ENCODE measurements around the gene LRRK2.

LRRK2 gene

GRCh38 chr12:40224439-40225291 is at the start of gene LRRK2:
Gene LRRK2 (plus strand): TSS chr12:40224997. CDS start chr12:40225132, 135 bp downstream.
- peak within 1 kb of the TSS; percentile 75 for H3K4me3 ChIP-seq (ENCODE audit: low read depth, low read length)
- peak; percentile 20; the same call in 1 of the 2 replicates for TF ChIP-seq CTCF (IDR thresholded peaks at IDR 0.05; ENCODE audit: low read depth, low read length)

- TF ChIP-seq CTCF (IDR thresholded peaks at IDR 0.05; ENCODE audit: low read depth, low read length): no peak
- H3K4me3 ChIP-seq (ENCODE audit: low read depth, low read length): no peak overlapping the region
Observed at GRCh38 chr12:40175045-40175444, 49.8 kb upstream of the LRRK2 start.

- H3K4me3 ChIP-seq (ENCODE audit: low read depth, low read length): no peak overlapping the region
- TF ChIP-seq CTCF (IDR thresholded peaks at IDR 0.05; ENCODE audit: low read depth, low read length): no peak
Observed at GRCh38 chr12:40175489-40175888, 49.3 kb upstream of the LRRK2 start.

GRCh38 chr12:40178701-40179100 is 46.1 kb upstream of the LRRK2 start:
- no peak overlapping the region for H3K4me3 ChIP-seq (ENCODE audit: low read depth, low read length)
- TF ChIP-seq CTCF (IDR thresholded peaks at IDR 0.05; ENCODE audit: low read depth, low read length): no peak

GRCh38 chr12:40181490-40181889 is 43.3 kb upstream of the LRRK2 start:
- H3K4me3 ChIP-seq (ENCODE audit: low read depth, low read length): no peak overlapping the region
- TF ChIP-seq CTCF (IDR thresholded peaks at IDR 0.05; ENCODE audit: low read depth, low read length): no peak

GRCh38 chr12:40183715-40184114 is 41.1 kb upstream of the LRRK2 start:
- no peak for TF ChIP-seq CTCF (IDR thresholded peaks at IDR 0.05; ENCODE audit: low read depth, low read length)

GRCh38 chr12:40184493-40185302 is 40.1 kb upstream of the LRRK2 start:
- no peak for TF ChIP-seq CTCF (IDR thresholded peaks at IDR 0.05; ENCODE audit: low read depth, low read length)
- no peak overlapping the region for H3K4me3 ChIP-seq (ENCODE audit: low read depth, low read length)

More at GRCh38 chr12:40183715-40184114, 41.1 kb upstream of the LRRK2 start:
- H3K4me3 ChIP-seq (ENCODE audit: low read depth, low read length): no peak overlapping the region
